ENCODE data around the gene ISCU.

Gene ISCU

GRCh38 chr12:108523365-108523764, 39.0 kb upstream of the ISCU start:
- Histone ChIP-seq H3K4me3 (ENCODE audit: low read depth, low read length) (no peak overlapping the region), H3K4me1 (ENCODE audit: control insufficient read depth, insufficient read depth, low read length) (no peaks in the 10 kb centered on the region), H3K27me3 (ENCODE audit: control insufficient read depth, insufficient read depth, low read length) (no peaks in the 10 kb centered on the region), H3K9me3 (ENCODE audit: control insufficient read depth, insufficient read depth, low read depth, low read length) (no peaks in the 10 kb centered on the region), H3K36me3 (ENCODE audit: control insufficient read depth, insufficient read depth, low read length) (peaks cover 98% of the 10 kb centered on the region), H3K27ac (ENCODE audit: low read depth, low read length) (no peak overlapping the region), H3K9ac (ENCODE audit: low read length) (no peak overlapping the region)

- H3K4me1 ChIP-seq (ENCODE audit: control insufficient read depth, insufficient read depth, low read length) = no peaks in the 10 kb centered on the region
- no peak overlapping the region for H3K27ac ChIP-seq (ENCODE audit: low read depth, low read length)
- no peaks in the 10 kb centered on the region for H3K27me3 ChIP-seq (ENCODE audit: control insufficient read depth, insufficient read depth, low read length)
- H3K9me3 ChIP-seq (ENCODE audit: control insufficient read depth, insufficient read depth, low read depth, low read length) = no peaks in the 10 kb centered on the region
- H3K4me3 ChIP-seq (ENCODE audit: low read depth, low read length) = no peak overlapping the region
- peaks cover 99% of the 10 kb centered on the region for H3K36me3 ChIP-seq (ENCODE audit: control insufficient read depth, insufficient read depth, low read length)
- H3K9ac ChIP-seq (ENCODE audit: low read length) = no peak overlapping the region
Observed at GRCh38 chr12:108525681-108526080, 36.7 kb upstream of the ISCU start.

- Histone ChIP-seq H3K4me1 (ENCODE audit: control insufficient read depth, insufficient read depth, low read length) (no peaks in the 10 kb centered on the region), H3K27ac (ENCODE audit: low read depth, low read length) (no peak overlapping the region), H3K36me3 (ENCODE audit: control insufficient read depth, insufficient read depth, low read length) (peaks cover 99% of the 10 kb centered on the region), H3K27me3 (ENCODE audit: control insufficient read depth, insufficient read depth, low read length) (no peaks in the 10 kb centered on the region), H3K9me3 (ENCODE audit: control insufficient read depth, insufficient read depth, low read depth, low read length) (no peaks in the 10 kb centered on the region), H3K9ac (ENCODE audit: low read length) (no peak overlapping the region), H3K4me3 (ENCODE audit: low read depth, low read length) (no peak overlapping the region)
Observed at GRCh38 chr12:108526482-108527165, 35.8 kb upstream of the ISCU start.

- no peaks in the 10 kb centered on the region for H3K9me3 ChIP-seq (ENCODE audit: control insufficient read depth, insufficient read depth, low read depth, low read length)
- H3K4me1 ChIP-seq (ENCODE audit: control insufficient read depth, insufficient read depth, low read length) = no peaks in the 10 kb centered on the region
- H3K9ac ChIP-seq (ENCODE audit: low read length) = no peak overlapping the region
- H3K4me3 ChIP-seq (ENCODE audit: low read depth, low read length) = no peak overlapping the region
- no peak overlapping the region for H3K27ac ChIP-seq (ENCODE audit: low read depth, low read length)
- peaks cover 99% of the 10 kb centered on the region for H3K36me3 ChIP-seq (ENCODE audit: control insufficient read depth, insufficient read depth, low read length)
- H3K27me3 ChIP-seq (ENCODE audit: control insufficient read depth, insufficient read depth, low read length) = no peaks in the 10 kb centered on the region
Observed at GRCh38 chr12:108527166-108527496, 35.3 kb upstream of the ISCU start.

- no peaks in the 10 kb centered on the region for H3K27me3 ChIP-seq (ENCODE audit: control insufficient read depth, insufficient read depth, low read length)
- peaks cover 97% of the 10 kb centered on the region for H3K36me3 ChIP-seq (ENCODE audit: control insufficient read depth, insufficient read depth, low read length)
Observed at GRCh38 chr12:108530161-108530560, 32.2 kb upstream of the ISCU start.

GRCh38 chr12:108531929-108532848, 30.2 kb upstream of the ISCU start:
- Histone ChIP-seq H3K27me3 (ENCODE audit: control insufficient read depth, insufficient read depth, low read length) (no peaks in the 10 kb centered on the region), H3K36me3 (ENCODE audit: control insufficient read depth, insufficient read depth, low read length) (peaks cover 97% of the 10 kb centered on the region), H3K9me3 (ENCODE audit: control insufficient read depth, insufficient read depth, low read depth, low read length) (no peaks in the 10 kb centered on the region), H3K4me3 (ENCODE audit: low read depth, low read length) (no peak overlapping the region), H3K4me1 (ENCODE audit: control insufficient read depth, insufficient read depth, low read length) (no peaks in the 10 kb centered on the region), H3K9ac (ENCODE audit: low read length) (no peak overlapping the region), H3K27ac (ENCODE audit: low read depth, low read length) (no peak overlapping the region)

More at GRCh38 chr12:108530161-108530560, 32.2 kb upstream of the ISCU start:
- Histone ChIP-seq H3K4me1 (ENCODE audit: control insufficient read depth, insufficient read depth, low read length) (no peaks in the 10 kb centered on the region), H3K27ac (ENCODE audit: low read depth, low read length) (no peak overlapping the region), H3K4me3 (ENCODE audit: low read depth, low read length) (no peak overlapping the region), H3K9me3 (ENCODE audit: control insufficient read depth, insufficient read depth, low read depth, low read length) (no peaks in the 10 kb centered on the region), H3K9ac (ENCODE audit: low read length) (no peak overlapping the region)

- no peaks in the 10 kb centered on the region for H3K4me1 ChIP-seq (ENCODE audit: control insufficient read depth, insufficient read depth, low read length)
- no peaks in the 10 kb centered on the region for H3K9me3 ChIP-seq (ENCODE audit: control insufficient read depth, insufficient read depth, low read depth, low read length)
- H3K36me3 ChIP-seq (ENCODE audit: control insufficient read depth, insufficient read depth, low read length) = peaks cover 74% of the 10 kb centered on the region
- H3K27ac ChIP-seq (ENCODE audit: low read depth, low read length) = no peak overlapping the region
- no peak overlapping the region for H3K9ac ChIP-seq (ENCODE audit: low read length)
- no peaks in the 10 kb centered on the region for H3K27me3 ChIP-seq (ENCODE audit: control insufficient read depth, insufficient read depth, low read length)
- no peak overlapping the region for H3K4me3 ChIP-seq (ENCODE audit: low read depth, low read length)
Observed at GRCh38 chr12:108538146-108538545, 24.2 kb upstream of the ISCU start.

- Histone ChIP-seq H3K27me3 (ENCODE audit: control insufficient read depth, insufficient read depth, low read length) (no peaks in the 10 kb centered on the region), H3K27ac (ENCODE audit: low read depth, low read length) (no peak overlapping the region), H3K36me3 (ENCODE audit: control insufficient read depth, insufficient read depth, low read length) (peaks cover 74% of the 10 kb centered on the region)
Observed at GRCh38 chr12:108538616-108539195, 23.7 kb upstream of the ISCU start.

GRCh38 chr12:108542320-108542719, 20.1 kb upstream of the ISCU start:
- no peaks in the 10 kb centered on the region for H3K27me3 ChIP-seq (ENCODE audit: control insufficient read depth, insufficient read depth, low read length)
- no peak overlapping the region for H3K9ac ChIP-seq (ENCODE audit: low read length)
- H3K27ac ChIP-seq (ENCODE audit: low read depth, low read length) = no peak overlapping the region
- H3K4me3 ChIP-seq (ENCODE audit: low read depth, low read length) = no peak overlapping the region
- no peaks in the 10 kb centered on the region for H3K9me3 ChIP-seq (ENCODE audit: control insufficient read depth, insufficient read depth, low read depth, low read length)
- no peaks in the 10 kb centered on the region for H3K4me1 ChIP-seq (ENCODE audit: control insufficient read depth, insufficient read depth, low read length)
- peaks cover 74% of the 10 kb centered on the region for H3K36me3 ChIP-seq (ENCODE audit: control insufficient read depth, insufficient read depth, low read length)

More at GRCh38 chr12:108538616-108539195, 23.7 kb upstream of the ISCU start:
- no peak overlapping the region for H3K9ac ChIP-seq (ENCODE audit: low read length)
- no peak overlapping the region for H3K4me3 ChIP-seq (ENCODE audit: low read depth, low read length)
- H3K9me3 ChIP-seq (ENCODE audit: control insufficient read depth, insufficient read depth, low read depth, low read length) = no peaks in the 10 kb centered on the region
- H3K4me1 ChIP-seq (ENCODE audit: control insufficient read depth, insufficient read depth, low read length) = no peaks in the 10 kb centered on the region

GRCh38 chr12:108543652-108544051, 18.7 kb upstream of the ISCU start:
- H3K27me3 ChIP-seq (ENCODE audit: control insufficient read depth, insufficient read depth, low read length) = no peaks in the 10 kb centered on the region
- peaks cover 74% of the 10 kb centered on the region for H3K36me3 ChIP-seq (ENCODE audit: control insufficient read depth, insufficient read depth, low read length)
- no peaks in the 10 kb centered on the region for H3K9me3 ChIP-seq (ENCODE audit: control insufficient read depth, insufficient read depth, low read depth, low read length)
- no peak overlapping the region for H3K9ac ChIP-seq (ENCODE audit: low read length)
- no peaks in the 10 kb centered on the region for H3K4me1 ChIP-seq (ENCODE audit: control insufficient read depth, insufficient read depth, low read length)
- no peak overlapping the region for H3K4me3 ChIP-seq (ENCODE audit: low read depth, low read length)
- no peak overlapping the region for H3K27ac ChIP-seq (ENCODE audit: low read depth, low read length)

- Histone ChIP-seq H3K27me3 (ENCODE audit: control insufficient read depth, insufficient read depth, low read length) (no peaks in the 10 kb centered on the region), H3K9me3 (ENCODE audit: control insufficient read depth, insufficient read depth, low read depth, low read length) (no peaks in the 10 kb centered on the region), H3K4me1 (ENCODE audit: control insufficient read depth, insufficient read depth, low read length) (no peaks in the 10 kb centered on the region), H3K27ac (ENCODE audit: low read depth, low read length) (no peak overlapping the region), H3K4me3 (ENCODE audit: low read depth, low read length) (no peak overlapping the region), H3K36me3 (ENCODE audit: control insufficient read depth, insufficient read depth, low read length) (peaks cover 63% of the 10 kb centered on the region), H3K9ac (ENCODE audit: low read length) (no peak overlapping the region)
Observed at GRCh38 chr12:108547686-108548085, 14.7 kb upstream of the ISCU start.
